Spleen (tissue), 7 donors: Measurements from ENCODE around the gene KIF21B.

ENCODE experiments used
- POLR2A ChIP-seq, 3 donors: fragments of 450-650 bp; IDR thresholded peaks; one replicate each; pipeline ENCODE4 v1.5.1; 2017; ENCODE audit warnings: antibody characterized with exemption in 3 of 3, mild to moderate bottlenecking in 1 of 3
- POLR2AphosphoS5 ChIP-seq, 3 donors: sonication (generic); formaldehyde crosslinking; IDR thresholded peaks; one replicate each; pipeline ENCODE4 v1.5.1; 2017; ENCODE audit warnings: antibody characterized with exemption in 3 of 3
- TF ChIP-seq, protein P1 (sequence below), 11 experiments: fragments of 200-600 bp in 7 of 11; fragments of 450-650 bp in 4 of 11; sonication (generic) in 4 of 11; IDR thresholded peaks in 8 of 11; conservative IDR thresholded peaks in 3 of 11; 1 replicate in 7 of 11; 2 replicates in 4 of 11; pipeline versions ENCODE4 v1.4.0 to v1.8.0; 2016 to 2021; ENCODE audit warnings: antibody characterized with exemption in 11 of 11, inconsistent platforms in 4 of 11, mild to moderate bottlenecking in 1 of 11
- donor health status: DM: no; HTN: no; CAD: no; lungs with moderate emphysema.
- donor health status: DM: no; HTN: no; CAD: no.
- donor health status: DM: no; HTN: no; CAD: no.

DNA sequence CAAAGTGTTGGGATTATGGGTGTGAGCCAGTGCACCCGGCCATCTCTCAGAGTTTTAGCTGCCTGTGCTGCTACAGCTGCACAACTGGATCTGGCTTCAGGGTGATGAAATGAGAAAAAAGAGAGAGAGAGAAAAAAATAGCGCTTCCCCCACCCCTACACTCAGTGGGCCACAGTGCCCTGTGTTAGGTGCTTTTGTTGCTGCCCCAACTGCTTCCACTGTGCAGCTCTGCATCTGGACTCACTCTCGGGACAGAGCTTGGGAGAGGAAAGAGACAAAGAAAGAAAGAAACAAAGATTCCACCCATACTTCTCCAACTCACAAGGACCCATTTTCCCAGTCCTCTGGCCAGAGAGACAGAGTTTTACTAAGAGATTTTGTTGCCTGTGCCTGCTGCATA, 78.4 kb downstream of the KIF21B start:
- TF ChIP-seq, protein P1, sequence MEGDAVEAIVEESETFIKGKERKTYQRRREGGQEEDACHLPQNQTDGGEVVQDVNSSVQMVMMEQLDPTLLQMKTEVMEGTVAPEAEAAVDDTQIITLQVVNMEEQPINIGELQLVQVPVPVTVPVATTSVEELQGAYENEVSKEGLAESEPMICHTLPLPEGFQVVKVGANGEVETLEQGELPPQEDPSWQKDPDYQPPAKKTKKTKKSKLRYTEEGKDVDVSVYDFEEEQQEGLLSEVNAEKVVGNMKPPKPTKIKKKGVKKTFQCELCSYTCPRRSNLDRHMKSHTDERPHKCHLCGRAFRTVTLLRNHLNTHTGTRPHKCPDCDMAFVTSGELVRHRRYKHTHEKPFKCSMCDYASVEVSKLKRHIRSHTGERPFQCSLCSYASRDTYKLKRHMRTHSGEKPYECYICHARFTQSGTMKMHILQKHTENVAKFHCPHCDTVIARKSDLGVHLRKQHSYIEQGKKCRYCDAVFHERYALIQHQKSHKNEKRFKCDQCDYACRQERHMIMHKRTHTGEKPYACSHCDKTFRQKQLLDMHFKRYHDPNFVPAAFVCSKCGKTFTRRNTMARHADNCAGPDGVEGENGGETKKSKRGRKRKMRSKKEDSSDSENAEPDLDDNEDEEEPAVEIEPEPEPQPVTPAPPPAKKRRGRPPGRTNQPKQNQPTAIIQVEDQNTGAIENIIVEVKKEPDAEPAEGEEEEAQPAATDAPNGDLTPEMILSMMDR (IDR thresholded peaks at IDR 0.05 in 8 of 11, conservative IDR thresholded peaks at IDR 0.05 in 3 of 11) = no peak
- TF ChIP-seq POLR2A (IDR thresholded peaks at IDR 0.05) (no peak), POLR2AphosphoS5 (IDR thresholded peaks at IDR 0.05) (no peak)
